Measurements from ENCODE around the gene PER1.
A peak's percentile ranks its signal among the peaks of the same experiment; 100 is the strongest.

- TF ChIP-seq CTCF (IDR thresholded peaks at IDR 0.05; ENCODE audit: control extremely low read depth in 1 of 3, insufficient read depth in 1 of 3, low read depth in 1 of 3, low read length in 3 of 3) (peak in 2 of 3 experiments; percentile 29 to 32; a peak in 2 of 4 replicates), TCF12 (IDR thresholded peaks at IDR 0.05; ENCODE audit: low read depth, low read length) (no peak), SAP30 (IDR thresholded peaks at IDR 0.05; ENCODE audit: insufficient read depth, insufficient replicate concordance, low read length) (peak; percentile 42), GTF2F1 (IDR thresholded peaks at IDR 0.05; ENCODE audit: borderline replicate concordance, low read depth, low read length) (no peak)
- TF ChIP-seq, protein P1, sequence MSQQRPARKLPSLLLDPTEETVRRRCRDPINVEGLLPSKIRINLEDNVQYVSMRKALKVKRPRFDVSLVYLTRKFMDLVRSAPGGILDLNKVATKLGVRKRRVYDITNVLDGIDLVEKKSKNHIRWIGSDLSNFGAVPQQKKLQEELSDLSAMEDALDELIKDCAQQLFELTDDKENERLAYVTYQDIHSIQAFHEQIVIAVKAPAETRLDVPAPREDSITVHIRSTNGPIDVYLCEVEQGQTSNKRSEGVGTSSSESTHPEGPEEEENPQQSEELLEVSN (IDR thresholded peaks at IDR 0.05) = no peak
Measured at GRCh38 chr17:8120520-8121406, 31.4 kb downstream of the PER1 start.

Data from H1 (cell line).